ENCODE measurements around the gene OLA1.

OLA1 gene

GRCh38 chr2:174224665-174225288 is 23.6 kb downstream of the OLA1 start:
- no peak for DNase-seq (ENCODE audit: low spot score)

GRCh38 chr2:174224125-174224524 is 24.2 kb downstream of the OLA1 start:
- no peak for DNase-seq (ENCODE audit: low spot score)

GRCh38 chr2:174223388-174223787 is 24.9 kb downstream of the OLA1 start:
- no peak for DNase-seq (ENCODE audit: low spot score)

GRCh38 chr2:174222154-174222553 is 26.2 kb downstream of the OLA1 start:
- no peak for DNase-seq (ENCODE audit: low spot score)

GRCh38 chr2:174219321-174219720 is 29.0 kb downstream of the OLA1 start:
- no peak for DNase-seq (ENCODE audit: low spot score)

GRCh38 chr2:174218773-174219172 is 29.6 kb downstream of the OLA1 start:
- DNase-seq (ENCODE audit: low spot score), result no peak

DNA sequence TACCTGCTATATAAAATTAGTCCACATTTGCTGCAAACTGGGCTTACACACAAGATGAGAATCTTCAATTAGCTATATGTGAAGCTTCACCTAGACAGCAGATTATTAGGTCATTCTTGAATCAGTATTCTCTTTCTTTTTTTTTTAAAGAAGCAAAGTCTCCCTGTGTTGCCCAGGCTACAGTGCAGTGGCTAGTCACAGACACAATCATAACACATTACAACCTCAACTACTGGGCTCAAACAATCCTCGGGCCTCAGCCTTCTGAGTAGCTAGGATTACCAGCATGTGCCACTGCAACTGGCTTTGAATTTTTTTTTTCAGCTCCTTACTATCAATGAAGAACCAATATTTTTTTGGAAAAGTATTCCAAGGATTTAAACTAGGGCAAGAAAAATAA is 30.5 kb downstream of the OLA1 start:
- no peak for DNase-seq (ENCODE audit: low spot score)

DNA sequence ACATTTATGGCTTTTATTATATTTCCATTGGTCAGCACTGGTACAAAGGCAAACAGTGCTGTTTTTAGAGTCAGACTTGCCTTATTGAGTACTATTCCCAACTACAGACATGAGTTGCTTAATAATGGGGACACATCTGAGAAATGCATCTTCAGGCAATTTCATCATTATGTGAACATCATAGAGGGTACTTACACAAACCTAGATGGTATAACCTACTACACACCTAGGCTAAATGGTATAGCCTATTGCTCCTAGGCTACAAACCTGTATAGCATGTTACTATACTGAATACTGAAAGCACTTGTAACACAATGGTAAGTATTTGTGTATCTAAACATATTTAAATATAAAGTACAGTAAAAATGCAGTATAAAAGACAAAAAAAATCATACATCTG is 36.4 kb downstream of the OLA1 start:
- no peak for DNase-seq (ENCODE audit: low spot score)

GRCh38 chr2:174210862-174211261 is 37.5 kb downstream of the OLA1 start:
- no peak for DNase-seq (ENCODE audit: low spot score)

- no peak for DNase-seq (ENCODE audit: low spot score)
These were observed 39.0 kb downstream of the OLA1 start for GRCh38 chr2:174209325-174209724.

DNA sequence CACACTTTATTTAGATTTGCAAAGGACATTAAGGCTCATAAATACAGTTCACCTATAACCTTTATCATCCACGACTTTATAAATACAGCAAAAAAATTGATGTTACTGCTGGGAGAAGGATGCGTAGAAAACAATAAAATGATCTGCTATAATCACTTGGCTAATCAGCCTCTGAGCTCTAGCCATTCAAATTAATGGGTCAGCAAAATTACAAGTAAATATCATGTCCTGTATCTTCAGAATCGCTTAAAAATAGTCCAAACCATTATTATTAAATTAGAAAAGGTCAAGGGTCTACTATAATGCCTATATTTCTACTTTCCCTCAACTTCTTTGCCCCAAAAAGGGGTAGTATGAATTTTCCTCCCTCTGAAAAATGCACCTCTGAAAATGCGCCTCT is 40.3 kb downstream of the OLA1 start:
- no peak for DNase-seq (ENCODE audit: low spot score)

DNA sequence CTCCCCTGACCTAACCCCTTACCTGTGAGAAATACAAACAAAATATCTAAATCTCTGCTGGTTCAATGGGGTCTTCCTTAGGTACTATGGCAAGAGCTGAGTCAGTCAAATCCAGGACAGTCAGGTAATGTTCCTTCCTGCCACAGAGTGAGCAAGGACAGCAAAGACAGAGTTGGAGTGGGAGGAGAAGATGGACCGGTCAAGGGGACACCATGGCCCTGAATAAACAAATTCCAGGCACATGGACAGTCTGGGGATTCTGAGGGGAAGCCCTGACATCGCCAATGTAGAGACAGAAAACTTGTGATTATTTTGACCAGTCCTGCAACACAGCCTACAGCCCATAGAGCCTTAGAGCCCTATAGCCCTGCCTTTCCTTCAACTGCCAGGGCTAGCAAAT is 42.8 kb downstream of the OLA1 start:
- no peak for DNase-seq (ENCODE audit: low spot score)

- no peak for DNase-seq (ENCODE audit: low spot score)
These were observed 46.1 kb downstream of the OLA1 start for GRCh38 chr2:174202188-174202587.

DNA sequence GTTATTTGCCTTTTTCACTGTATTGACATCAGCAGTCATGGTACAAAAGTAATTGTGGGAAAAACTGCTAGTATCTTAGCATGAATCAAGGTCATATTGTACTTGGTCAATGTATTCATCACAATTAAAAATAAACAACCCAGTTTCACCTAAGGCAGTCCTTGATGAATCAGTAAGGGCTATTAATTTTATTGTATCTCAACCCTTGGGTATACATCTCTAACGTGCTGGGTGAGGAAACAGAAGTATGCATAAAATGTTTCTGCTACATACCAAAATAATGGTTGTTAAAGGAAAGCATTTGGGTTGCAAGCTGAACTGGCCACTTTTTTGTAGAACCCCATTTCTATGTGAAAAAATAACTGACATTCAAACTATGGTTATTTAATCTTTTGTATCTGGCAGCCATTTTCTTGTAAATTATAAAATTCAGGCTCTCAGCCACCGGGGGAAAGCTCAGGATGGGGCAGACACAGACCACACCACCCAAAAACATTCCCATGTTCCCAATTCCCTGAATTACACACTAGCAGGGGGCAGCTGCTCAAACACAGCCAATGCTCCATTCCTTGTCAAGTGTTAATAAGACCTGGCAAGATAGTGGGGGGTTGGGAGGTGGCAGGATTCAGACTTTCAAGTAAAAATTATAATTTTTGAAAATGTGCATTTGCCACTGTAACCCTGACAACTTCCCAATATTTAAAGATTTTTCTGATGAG is 49.3 kb downstream of the OLA1 start:
- no peak for DNase-seq (ENCODE audit: low spot score)

DNA sequence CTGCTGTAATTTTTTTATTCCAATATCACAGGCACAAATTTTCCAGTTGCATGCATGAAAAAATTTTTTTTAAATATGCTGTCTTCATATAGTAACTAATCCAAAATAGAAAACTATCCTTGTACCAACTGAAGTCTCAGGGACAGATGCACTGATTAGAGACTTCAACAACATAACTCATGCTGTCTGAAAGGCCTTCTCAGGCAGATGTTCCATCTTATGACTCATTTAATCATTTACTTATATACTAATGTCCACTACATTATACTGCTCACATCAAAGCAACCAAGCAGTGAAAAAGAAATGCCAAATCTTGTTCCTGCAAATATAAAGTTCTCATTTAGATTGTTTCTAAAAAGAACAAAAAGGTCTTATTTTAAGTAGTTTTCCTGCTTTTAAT is 53.1 kb downstream of the OLA1 start:
- DNase-seq (ENCODE audit: low spot score), result no peak

GRCh38 chr2:174193737-174194136 is 54.6 kb downstream of the OLA1 start:
- DNase-seq (ENCODE audit: low spot score), result no peak

GRCh38 chr2:174192664-174193063 is 55.7 kb downstream of the OLA1 start:
- no peak for DNase-seq (ENCODE audit: low spot score)

DNA sequence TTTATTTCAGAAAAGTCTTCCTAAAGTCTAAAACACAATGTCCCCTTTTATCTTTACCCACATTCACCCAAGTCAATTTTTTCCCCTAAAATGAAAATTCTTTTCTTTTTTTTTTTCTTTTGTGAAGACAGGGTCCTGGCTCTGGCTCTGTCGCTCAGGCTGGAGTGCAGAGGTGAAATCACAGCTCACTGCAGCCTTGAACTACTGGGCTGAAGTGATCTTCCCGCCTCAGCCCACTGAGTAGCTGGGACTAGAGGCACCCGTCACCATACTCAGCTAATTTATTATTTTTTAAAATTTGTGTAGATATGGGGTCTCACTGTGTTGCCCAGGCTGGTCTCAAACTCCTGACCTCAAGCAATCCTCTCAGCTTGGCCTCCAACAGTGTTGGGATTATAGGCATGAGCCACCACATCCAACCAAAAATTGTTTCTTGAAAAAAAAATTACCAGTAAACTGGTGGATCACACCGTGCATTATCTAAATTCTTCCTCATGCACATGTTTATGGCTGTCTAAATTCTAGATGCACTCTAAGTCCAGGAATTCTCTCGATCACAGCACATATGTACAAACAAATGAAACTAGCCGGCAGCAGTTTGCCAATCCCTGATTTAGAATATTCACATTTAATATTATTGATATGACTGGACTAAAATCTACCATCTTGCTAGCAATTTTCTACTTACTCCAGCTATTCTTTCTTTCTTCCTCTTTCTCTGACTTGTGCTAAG is 56.8 kb downstream of the OLA1 start:
- no peak for DNase-seq (ENCODE audit: low spot score)

DNA sequence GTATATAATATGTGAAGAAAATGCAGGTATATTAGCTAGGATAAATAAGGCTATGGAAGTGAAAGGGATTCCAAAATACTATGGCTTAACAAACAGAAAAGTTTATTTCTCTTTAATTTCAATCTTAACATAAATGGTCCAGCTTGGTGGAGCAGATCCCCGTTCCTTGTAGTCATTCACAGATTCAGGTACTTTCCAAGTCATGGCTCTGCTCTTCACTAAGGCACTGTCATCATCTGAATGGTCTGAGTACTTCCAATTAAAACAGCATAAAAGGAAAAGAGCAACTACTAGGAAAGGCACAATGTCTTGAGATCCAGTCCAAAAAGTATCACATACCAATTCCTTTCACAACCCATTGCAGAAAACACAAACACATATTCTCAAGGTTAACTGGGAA is 63.4 kb downstream of the OLA1 start:
- DNase-seq (ENCODE audit: low spot score), result no peak

DNA sequence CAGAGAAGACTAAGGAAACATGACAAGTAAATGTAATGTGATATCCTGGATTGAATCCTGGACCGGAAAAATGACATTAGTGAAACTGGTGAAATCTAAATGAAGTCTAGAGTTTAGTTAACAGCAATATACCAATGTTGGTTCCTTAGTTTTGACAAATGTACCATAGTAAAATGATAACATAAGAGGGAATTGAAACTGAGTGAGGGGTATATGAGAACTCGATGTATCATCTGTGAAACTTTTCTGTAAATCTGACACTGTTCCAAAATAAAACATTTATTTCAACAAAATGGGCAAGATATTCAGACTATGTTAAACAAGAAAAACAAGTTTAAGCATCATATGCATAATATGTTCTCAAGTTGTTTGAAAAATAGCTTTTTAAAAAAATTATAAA is 63.8 kb downstream of the OLA1 start:
- DNase-seq (ENCODE audit: low spot score), result no peak

DNA sequence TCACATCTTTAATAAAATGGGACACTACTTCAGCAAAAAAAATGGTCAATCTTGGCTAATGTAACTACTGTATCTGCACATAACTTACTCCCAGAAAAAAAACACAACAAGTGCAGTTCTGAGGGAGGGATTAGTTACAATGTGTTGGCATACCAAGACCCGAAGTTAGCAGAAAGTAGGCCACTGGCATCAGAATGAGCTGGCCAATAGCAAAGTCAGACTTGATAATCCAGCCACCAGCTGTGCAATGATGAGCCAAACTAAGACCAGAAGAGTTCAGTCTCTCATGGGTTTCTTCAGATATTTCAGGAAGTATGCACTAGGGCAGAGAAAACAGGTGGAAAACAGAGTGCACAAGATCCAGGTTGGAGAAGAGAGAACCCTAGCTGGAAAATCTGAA is 65.3 kb downstream of the OLA1 start:
- DNase-seq (ENCODE audit: low spot score), result no peak

GRCh38 chr2:174181368-174181767 is 67.0 kb downstream of the OLA1 start:
- no peak for DNase-seq (ENCODE audit: low spot score)

DNA sequence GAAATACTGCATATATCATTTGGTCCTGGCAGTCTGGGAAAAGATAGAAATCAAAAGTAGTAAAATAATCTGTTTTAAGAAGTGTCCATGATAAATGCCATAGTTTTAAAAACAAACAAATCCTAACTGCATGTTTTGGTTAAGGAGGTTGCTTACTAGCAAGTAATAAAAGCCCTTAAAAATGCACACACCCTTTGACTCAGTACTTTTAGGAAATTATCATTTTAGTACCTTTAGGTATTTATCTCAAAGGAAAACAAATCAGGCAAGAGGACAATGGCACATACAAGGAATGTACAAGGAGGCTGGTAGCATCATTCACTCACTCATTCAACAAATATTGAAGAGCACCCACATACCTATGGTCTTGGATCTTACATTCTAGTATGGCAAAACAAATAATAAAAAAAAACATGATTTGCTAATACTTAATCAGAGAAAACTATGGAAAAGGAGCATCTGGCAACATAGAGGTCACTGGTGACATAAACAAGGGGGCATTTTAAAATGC is 67.6 kb downstream of the OLA1 start:
- DNase-seq (ENCODE audit: low spot score), result no peak

Data from hematopoietic multipotent progenitor cell treated with erythropoietin and hydrocortisone succinate and interleukin-3 and kit ligand, for 15 days (in vitro differentiated cells).